ENCODE results near the gene BMP5.

GRCh38 chr6:55775029-55775318, 100.4 kb downstream of the BMP5 start:
- TF ChIP-seq EP300 (IDR thresholded peaks at IDR 0.05; ENCODE audit: borderline replicate concordance), result no peak
- TF ChIP-seq, protein P1, sequence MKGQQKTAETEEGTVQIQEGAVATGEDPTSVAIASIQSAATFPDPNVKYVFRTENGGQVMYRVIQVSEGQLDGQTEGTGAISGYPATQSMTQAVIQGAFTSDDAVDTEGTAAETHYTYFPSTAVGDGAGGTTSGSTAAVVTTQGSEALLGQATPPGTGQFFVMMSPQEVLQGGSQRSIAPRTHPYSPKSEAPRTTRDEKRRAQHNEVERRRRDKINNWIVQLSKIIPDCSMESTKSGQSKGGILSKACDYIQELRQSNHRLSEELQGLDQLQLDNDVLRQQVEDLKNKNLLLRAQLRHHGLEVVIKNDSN (IDR thresholded peaks at IDR 0.05), result no peak
